NCI-H128 (cell line): ENCODE measurements around the gene COX18.

Source experiments
- DNase-seq: peaks from one replicate; lab custom pipeline; 2025; ENCODE audit not compliant: unreplicated experiment; lab: John Stamatoyannopoulos, UW

COX18 gene, protein sequence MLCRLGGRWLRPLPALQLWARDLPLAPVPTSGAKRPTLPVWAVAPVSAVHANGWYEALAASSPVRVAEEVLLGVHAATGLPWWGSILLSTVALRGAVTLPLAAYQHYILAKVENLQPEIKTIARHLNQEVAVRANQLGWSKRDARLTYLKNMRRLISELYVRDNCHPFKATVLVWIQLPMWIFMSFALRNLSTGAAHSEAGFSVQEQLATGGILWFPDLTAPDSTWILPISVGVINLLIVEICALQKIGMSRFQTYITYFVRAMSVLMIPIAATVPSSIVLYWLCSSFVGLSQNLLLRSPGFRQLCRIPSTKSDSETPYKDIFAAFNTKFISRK

DNA sequence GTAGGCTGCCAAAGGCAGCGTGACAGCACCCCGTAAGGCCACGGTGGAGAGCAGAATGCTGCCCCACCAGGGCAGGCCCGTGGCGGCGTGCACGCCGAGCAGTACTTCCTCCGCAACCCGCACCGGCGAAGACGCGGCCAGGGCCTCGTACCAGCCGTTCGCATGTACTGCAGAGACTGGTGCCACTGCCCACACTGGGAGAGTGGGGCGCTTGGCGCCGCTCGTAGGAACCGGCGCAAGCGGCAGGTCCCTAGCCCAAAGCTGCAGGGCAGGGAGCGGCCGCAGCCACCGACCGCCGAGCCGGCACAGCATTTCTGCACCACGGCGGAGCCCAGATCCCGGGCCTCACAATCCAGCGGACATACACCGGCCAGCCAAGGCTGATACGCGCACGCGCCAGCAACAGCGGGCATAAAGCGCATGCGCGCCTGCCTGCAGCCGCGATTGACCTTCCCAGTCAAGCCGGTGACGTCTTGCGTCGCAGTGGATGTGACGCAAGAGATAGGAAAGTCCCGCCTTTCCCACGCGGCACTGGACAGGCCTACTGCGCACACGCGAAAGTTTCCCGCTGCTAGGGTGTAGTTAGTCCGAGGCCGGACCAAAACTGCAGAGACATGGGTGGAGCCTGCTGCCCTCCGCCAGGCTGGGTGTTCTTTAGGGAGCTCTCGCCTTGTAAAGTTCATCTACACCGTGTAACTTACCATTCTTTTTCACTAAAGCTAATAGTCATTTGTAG is at the start of gene COX18:
TSS of gene COX18 (minus strand) at position 379 of the 736 bp plus-strand sequence. CDS start at position 312, 67 bp downstream.
- peak; percentile 87 for DNase-seq

DNA sequence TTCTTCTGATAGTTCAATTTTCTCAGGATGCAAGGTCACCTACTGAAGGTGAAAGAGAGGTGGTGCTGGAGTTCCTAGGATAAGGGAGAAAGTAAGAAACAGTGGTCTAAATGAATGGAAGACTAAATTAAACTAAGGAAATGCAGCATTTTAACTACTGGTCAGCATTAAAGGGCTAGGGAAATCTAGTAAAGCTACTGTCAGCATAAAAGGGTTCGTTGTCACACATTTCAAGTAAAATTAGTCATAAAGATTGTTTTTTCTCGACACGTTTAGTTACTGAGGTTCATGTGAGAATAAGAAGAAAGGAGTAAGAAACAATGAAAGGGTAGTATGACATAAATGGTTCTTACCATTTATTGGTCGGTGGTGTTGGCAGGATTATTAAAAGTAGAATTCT is 40.0 kb upstream of the COX18 start:
- no peak for DNase-seq

DNA sequence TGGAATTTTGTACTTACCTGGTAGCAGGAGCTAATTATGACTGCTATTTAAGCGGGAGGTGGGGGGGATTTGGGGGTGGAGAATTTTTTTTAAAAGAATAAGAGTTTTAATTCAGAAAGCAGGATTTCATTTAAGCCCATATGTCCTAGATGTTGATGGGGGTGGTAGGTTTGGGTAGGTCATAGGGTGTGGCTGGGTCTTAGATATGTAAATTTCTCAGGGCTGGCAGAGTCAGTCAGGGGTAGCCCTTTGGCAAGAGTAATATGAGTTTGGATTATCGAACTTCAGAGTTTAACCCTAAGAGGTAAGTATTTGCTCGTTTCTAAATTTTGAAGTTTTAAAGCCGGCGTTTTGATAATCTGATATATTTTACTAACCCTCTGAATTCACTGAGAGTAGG is 35.2 kb upstream of the COX18 start:
- no peak for DNase-seq

- DNase-seq, result no peak
Measured at GRCh38 chr4:73103799-73104503, 34.4 kb upstream of the COX18 start.

- DNase-seq, result no peak
Measured at GRCh38 chr4:73099143-73099542, 29.6 kb upstream of the COX18 start.

GRCh38 chr4:73098713-73099112 is 29.2 kb upstream of the COX18 start:
- no peak for DNase-seq

DNA sequence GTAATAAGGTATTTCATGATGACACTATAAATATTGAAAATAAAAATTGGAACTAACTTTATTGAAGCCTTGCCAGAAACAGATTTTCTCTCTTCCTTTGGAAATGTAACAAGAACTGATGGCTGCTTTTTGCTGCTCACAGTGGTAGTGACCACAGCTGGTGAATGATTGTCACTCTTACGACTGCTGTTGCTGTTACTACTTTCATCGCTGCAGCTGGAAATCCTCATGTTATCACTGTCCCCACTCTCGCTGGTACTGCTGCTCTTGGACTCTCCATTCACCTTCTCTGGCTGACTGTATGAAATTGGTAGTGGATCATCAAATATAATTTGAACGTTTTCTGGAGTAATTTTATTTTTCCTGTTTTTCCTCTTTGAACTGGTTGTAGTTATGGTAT is 28.5 kb upstream of the COX18 start:
- no peak for DNase-seq

- no peak for DNase-seq
Measured at GRCh38 chr4:73092868-73093267, 23.4 kb upstream of the COX18 start.

DNA sequence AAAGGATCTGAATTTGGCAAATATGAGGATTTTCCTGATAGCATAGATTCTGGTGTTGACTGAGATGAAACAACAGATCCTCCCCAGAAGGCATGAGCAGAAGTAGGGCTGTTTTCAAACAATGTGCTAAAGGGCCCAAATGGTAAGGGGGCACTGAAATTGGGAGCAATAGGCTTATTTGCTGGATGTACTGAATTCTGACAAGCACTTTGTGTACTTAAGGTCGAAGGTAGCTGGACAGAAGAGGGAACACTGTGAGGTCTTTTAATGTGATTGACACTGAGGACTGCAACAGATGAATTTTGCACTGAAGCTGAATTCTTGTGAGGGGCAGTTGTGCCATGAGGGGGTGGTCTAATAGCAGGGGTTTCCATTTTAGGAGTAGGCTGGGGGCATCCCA is 21.2 kb upstream of the COX18 start:
- DNase-seq, result no peak

DNA sequence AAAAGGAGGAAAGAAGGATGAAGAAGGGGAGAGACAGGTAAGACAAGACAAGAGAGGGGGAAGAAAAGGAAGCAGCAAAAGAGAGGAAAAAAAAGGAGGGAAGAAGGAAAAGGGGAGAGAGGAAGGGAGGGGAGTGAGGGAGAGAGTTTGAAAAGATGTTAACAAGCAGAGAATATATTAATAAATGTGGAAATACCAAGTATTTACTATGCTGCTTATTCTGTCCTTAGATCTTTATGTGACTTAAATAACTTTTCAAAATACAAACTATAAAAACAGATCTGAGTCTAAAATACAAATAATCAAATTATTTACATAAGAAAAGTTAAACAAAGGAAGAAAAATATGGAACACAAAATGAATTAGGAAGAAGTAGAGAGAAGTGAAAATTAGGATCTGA is 18.4 kb upstream of the COX18 start:
- no peak for DNase-seq

DNA sequence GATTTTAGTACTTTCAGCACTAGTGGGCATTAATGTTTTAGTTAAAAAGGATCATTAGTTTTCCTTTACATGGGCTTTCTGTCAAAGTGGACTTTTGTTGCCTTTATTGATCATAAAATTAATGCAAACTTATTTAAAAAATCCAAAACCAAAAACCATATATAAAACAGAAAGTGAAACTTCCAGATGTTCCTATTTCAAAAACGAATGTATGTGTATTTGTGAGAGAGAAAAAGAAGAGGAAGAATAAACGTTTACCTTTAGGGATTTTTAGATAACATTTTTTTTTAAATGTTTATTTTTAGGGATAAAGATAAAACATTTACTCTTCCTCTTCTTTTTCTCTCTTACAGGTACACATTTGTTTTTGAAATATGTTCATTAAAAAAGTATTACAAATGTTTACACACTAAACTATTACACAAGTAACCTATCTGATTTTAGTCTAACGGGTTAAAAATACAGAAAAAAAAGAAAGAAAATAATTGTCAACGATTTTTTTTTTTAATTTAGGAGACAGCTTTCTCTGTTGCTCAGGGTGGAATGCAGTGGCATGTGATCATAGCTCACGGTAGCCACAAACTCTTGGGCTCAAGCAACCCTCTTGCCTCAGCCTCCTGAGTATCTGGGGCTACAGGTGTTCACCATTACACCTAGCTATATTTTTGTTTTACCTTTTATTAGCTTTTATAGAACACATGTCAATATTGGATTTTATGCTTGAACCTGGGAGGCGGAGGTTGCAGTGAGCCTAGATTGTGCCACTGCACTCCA is 16.8 kb upstream of the COX18 start:
- no peak for DNase-seq

GRCh38 chr4:73080789-73081188 is 11.3 kb upstream of the COX18 start:
- DNase-seq, result no peak

- no peak for DNase-seq
Measured at GRCh38 chr4:73075832-73076231, 6.3 kb upstream of the COX18 start.

DNA sequence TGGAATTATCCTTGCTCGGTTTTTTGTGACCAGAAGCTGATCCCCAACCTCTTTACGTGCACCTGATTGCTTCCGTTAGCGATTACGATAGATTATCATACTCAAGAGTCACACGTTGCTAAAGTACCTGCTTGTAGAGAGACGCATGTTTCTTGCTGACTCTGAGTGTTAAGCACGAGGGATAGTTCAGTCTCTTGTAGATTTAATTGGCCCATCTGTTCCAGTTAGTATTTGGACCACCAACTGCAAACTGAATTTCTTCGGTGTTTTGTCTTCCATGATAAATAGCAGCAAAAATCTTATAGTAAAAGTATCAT is 516 bp upstream of the COX18 start:
- DNase-seq, result no peak

GRCh38 chr4:73068491-73069337 is 802 bp downstream of the COX18 start:
- DNase-seq, result no peak

GRCh38 chr4:73067971-73068394 is 1.5 kb downstream of the COX18 start:
- no peak for DNase-seq

GRCh38 chr4:73066928-73067327 is 2.6 kb downstream of the COX18 start:
- DNase-seq, result no peak

GRCh38 chr4:73066445-73066844 is 3.1 kb downstream of the COX18 start:
- no peak for DNase-seq

DNA sequence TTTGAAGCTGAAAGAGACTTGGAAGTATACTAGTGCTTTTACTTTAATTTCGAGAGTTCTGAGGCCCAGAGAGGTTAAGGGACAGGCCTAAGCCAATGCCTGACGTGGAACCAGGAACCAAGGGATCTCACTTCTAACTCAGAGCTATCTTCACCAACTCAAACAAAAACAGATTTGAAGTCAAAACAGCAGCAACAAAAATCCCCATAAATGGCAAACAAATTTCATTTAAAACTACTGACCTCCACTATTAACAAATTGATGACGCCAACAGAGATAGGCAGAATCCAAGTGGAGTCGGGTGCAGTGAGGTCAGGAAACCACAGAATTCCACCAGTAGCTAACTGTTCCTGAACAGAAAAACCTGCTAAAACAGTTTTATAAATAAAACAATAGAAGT is 5.0 kb downstream of the COX18 start:
- no peak for DNase-seq

DNA sequence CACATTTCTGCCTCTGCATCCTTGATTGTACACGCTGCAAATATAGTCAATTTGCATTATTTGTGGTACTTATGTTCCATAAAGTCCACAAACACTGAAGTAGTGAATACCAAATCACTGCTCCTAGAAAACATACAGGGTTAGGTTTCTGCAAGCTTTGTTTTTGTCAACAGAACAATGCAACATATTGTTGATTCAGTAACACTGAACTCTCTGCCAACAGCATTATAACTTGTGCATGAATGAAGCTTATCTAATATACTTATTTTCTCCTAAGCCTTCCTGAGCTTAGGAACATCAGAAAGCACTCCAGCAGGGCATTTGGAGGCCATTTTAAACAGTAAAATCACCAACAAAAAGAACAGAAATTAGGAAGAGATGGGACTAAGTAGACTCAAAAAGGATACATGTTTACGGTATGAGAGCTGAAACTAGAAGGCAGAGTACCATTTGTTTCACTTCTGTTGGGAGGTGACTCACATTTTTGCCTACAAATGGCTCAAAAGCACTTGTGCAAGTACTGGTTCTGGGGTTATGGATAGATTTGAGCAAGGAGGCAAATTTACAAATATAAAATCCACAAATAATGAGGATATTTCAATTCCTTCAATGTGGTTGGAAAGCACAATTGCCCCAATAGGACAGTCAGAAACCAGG is 14.1 kb downstream of the COX18 start:
- no peak for DNase-seq
